ENCODE data around the gene GCNT1.
"Not testable (repeated sequence)": the region's sequence is repeated elsewhere in the genome, so short reads cannot be mapped to it uniquely, and the experiment has no call there.

The GCNT1 gene

DNA sequence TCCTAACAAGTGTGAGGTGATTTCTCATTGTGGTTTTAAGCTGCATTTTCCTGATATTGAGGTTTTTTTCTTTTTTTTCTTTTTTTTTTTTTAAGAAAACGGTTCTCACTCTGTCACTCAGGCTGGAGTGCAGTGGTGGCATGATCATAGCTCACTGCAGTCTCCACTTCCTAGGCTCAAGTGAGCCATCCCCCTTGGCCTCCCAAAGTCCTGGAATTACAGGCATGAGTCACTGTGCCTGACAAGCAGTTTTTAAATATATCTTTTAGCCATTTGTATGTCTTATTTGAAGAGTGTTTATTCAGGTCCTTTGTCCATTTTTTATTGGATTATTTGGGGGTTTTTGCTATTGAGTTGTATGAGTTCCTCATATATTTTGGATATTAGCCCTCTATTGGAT lies 53.8 kb downstream of the GCNT1 start:
- Histone ChIP-seq H3K27me3 (no peaks in the 10 kb centered on the region), H3K36me3 (no peaks in the 10 kb centered on the region), H3K4me2 (no peak overlapping the region), H3K4me3 (no peak overlapping the region), H3K4me1 (no peaks in the 10 kb centered on the region), H4K20me1 (no peaks in the 10 kb centered on the region), H3K9me3 (peaks cover 7% of the 10 kb centered on the region; the same call in 1 of the 2 replicates), H3K27ac (no peak overlapping the region), H3K9ac (no peak overlapping the region)
- TF ChIP-seq Cebpa-rat (IDR thresholded peaks at IDR 0.05) = no peak

DNA sequence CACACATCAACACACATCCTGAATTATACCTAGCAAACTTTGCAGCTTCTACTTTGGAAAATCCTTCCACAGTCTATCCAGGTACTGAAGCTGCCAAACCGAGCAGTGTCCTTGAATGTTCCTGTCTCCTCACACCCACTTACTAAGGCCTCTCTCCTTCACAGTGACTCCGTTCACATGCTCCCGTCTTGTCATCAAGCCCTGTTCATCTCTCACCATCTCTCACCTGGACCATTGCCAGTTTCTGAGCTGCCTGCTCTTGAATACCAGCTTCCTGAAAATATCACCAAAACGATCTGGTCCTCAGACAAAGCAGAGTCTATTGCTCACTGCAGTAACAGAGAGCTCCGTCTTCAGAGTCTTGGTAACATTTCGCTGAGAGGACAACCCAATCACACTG lies 57.4 kb downstream of the GCNT1 start:
- Histone ChIP-seq H3K27ac (no peak overlapping the region), H3K4me3 (no peak overlapping the region), H3K4me2 (no peak overlapping the region), H3K36me3 (no peaks in the 10 kb centered on the region), H3K9ac (no peak overlapping the region), H3K4me1 (no peaks in the 10 kb centered on the region), H3K9me3 (peaks cover 7% of the 10 kb centered on the region; the same call in 1 of the 2 replicates), H4K20me1 (no peaks in the 10 kb centered on the region), H3K27me3 (no peaks in the 10 kb centered on the region)
- TF ChIP-seq Cebpa-rat (IDR thresholded peaks at IDR 0.05) = no peak

DNA sequence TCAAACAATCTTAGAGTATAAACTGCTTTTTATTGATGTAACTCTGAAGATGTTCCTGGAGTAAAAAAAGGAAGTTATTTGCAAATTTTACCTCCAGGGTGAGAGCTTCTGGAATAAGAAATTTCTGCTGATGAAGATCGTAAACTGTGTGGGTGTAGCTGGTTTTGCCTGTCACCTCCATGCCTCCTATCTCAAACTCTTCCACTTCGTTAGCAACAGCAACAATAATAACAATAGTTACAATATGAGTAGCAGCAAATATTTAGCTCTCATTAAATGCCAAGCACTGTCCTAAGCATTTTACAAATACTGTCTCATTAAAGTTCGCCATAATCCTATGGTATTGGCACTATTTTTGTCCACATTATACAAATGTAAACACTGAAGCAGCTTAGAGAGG lies 57.9 kb downstream of the GCNT1 start:
- TF ChIP-seq Cebpa-rat (IDR thresholded peaks at IDR 0.05) = no peak
- no peaks in the 10 kb centered on the region for H4K20me1 ChIP-seq
- no peak overlapping the region for H3K9ac ChIP-seq
- no peak overlapping the region for H3K27ac ChIP-seq
- no peak overlapping the region for H3K4me3 ChIP-seq
- H3K4me2 ChIP-seq = no peak overlapping the region
- H3K36me3 ChIP-seq = no peaks in the 10 kb centered on the region
- H3K9me3 ChIP-seq = peaks cover 7% of the 10 kb centered on the region; the same call in 1 of the 2 replicates
- no peaks in the 10 kb centered on the region for H3K4me1 ChIP-seq
- H3K27me3 ChIP-seq = no peaks in the 10 kb centered on the region

- no peak overlapping the region for H3K4me3 ChIP-seq
- no peaks in the 10 kb centered on the region for H3K4me1 ChIP-seq
- no peak overlapping the region for H3K9ac ChIP-seq
- H3K36me3 ChIP-seq = no peaks in the 10 kb centered on the region
- H3K4me2 ChIP-seq = no peak overlapping the region
- H4K20me1 ChIP-seq = no peaks in the 10 kb centered on the region
- no peak for TF ChIP-seq Cebpa-rat (IDR thresholded peaks at IDR 0.05)
- no peaks in the 10 kb centered on the region for H3K27me3 ChIP-seq
- no peak overlapping the region for H3K27ac ChIP-seq
- 0 out of 2 replicates have a peak, but pooled peaks cover 7% of the 10 kb centered on the region for H3K9me3 ChIP-seq
Observed at GRCh38 chr9:76519075-76519835, 60.3 kb downstream of the GCNT1 start.

DNA sequence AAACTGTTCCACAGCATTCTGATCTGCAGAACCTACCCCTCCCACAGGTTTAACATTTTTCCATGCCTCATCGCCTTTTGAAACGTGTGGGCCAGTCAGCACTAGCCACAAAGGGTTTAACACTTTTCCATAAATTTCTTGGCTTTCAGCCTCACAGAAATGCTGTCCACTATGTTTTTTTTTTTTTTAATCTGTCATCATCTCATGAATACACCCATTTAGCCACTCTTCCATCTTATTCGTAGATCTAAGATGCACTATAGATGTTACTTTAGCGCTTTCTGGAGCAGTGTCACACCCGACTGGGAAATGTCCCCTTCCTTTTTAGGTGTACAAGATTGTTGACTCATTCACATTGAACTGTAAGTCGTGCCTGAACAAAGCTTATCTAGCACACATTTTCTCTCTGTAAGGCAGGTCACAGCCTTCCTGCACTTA lies 62.3 kb downstream of the GCNT1 start:
- Histone ChIP-seq H3K4me1 (peaks cover 10% of the 10 kb centered on the region; the same call in 1 of the 2 replicates), H3K9me3 (0 out of 2 replicates have a peak, but pooled peaks cover 7% of the 10 kb centered on the region), H3K4me2 (no peak overlapping the region), H3K27me3 (no peaks in the 10 kb centered on the region), H3K27ac (no peak overlapping the region), H3K9ac (no peak overlapping the region), H3K4me3 (no peak overlapping the region), H4K20me1 (no peaks in the 10 kb centered on the region), H3K36me3 (no peaks in the 10 kb centered on the region)
- no peak for TF ChIP-seq Cebpa-rat (IDR thresholded peaks at IDR 0.05)

DNA sequence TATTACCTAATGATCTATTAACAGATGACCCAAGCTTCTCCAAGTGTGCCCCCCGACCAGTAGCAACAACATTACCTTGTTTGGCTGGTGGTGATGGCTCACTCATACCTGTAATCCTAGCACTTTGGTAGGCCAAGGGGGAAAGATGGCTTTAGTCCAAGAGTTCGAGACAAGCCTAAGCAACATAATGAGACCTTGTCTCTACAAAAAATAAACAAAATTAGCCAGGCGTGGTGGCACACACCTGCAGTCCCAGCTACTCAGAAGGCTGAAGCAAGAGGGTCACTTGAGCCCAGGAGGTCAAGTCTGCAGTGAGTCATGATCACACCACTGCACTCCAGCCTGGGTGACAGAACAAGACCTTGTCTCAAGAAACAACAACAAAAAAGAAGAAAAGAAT lies 62.9 kb downstream of the GCNT1 start:
- Histone ChIP-seq H3K4me1 (peaks cover 10% of the 10 kb centered on the region; the same call in 1 of the 2 replicates), H4K20me1 (no peaks in the 10 kb centered on the region), H3K9me3 (0 out of 2 replicates have a peak, but pooled peaks cover 7% of the 10 kb centered on the region), H3K27me3 (no peaks in the 10 kb centered on the region), H3K4me3 (no peak overlapping the region), H3K36me3 (no peaks in the 10 kb centered on the region), H3K9ac (no peak overlapping the region), H3K27ac (no peak overlapping the region), H3K4me2 (no peak overlapping the region)
- no peak for TF ChIP-seq Cebpa-rat (IDR thresholded peaks at IDR 0.05)

DNA sequence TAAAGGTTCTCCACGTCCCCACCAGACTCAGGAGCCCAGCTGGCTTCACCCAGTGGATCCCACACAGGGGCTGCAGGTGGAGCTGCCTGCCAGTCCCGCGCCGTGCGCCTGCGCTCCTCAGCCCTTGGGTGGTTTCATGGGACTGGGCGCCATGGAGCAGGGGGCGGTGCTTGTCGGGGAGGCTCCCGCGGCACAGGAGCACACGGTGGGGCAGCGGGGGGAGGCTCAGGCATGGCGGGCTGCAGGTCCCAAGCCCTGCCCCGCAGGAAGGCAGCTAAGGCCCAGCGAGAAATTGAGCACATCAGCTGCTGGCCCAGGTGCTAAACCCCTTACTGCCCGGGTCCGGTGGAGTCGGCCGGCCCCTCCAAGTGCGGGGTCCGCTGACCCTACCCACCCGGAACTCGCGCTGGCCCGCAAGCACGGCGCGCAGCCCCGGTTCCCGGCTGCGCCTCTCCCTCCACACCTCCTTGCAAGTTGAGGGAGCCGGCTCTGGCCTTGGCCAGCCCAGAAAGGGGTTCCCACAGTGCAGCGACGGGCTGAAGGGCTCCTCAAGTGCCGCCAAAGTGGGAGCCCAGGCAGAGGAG lies 64.7 kb downstream of the GCNT1 start:
- H3K9ac ChIP-seq, H3K4me1 ChIP-seq, H3K27me3 ChIP-seq: not testable (repeated sequence)

GRCh38 chr9:76525196-76525595 lies 66.2 kb downstream of the GCNT1 start:
- no peak for TF ChIP-seq Cebpa-rat (IDR thresholded peaks at IDR 0.05)
- no peak overlapping the region for H3K9ac ChIP-seq
- H3K4me2 ChIP-seq = peak overlapping the region; percentile 24; the same call in 1 of the 2 replicates
- H3K4me1 ChIP-seq = peaks cover 10% of the 10 kb centered on the region; the same call in 1 of the 2 replicates
- no peaks in the 10 kb centered on the region for H3K27me3 ChIP-seq
- H4K20me1 ChIP-seq = no peaks in the 10 kb centered on the region
- H3K4me3 ChIP-seq = no peak overlapping the region
- H3K36me3 ChIP-seq = no peaks in the 10 kb centered on the region
- H3K9me3 ChIP-seq = peaks cover 23% of the 10 kb centered on the region
- no peak overlapping the region for H3K27ac ChIP-seq

More for the DNA sequence above, 64.7 kb downstream of the GCNT1 start:
- H3K36me3 ChIP-seq, H4K20me1 ChIP-seq, H3K4me2 ChIP-seq, H3K4me3 ChIP-seq, H3K27ac ChIP-seq: not testable (repeated sequence)
- H3K9me3 ChIP-seq = peaks cover 21% of the 10 kb centered on the region

GRCh38 chr9:76526026-76526425 lies 67.0 kb downstream of the GCNT1 start:
- Histone ChIP-seq H3K4me2 (no peak overlapping the region), H3K36me3 (no peaks in the 10 kb centered on the region), H3K9me3 (peaks cover 23% of the 10 kb centered on the region), H3K27me3 (no peaks in the 10 kb centered on the region), H3K4me3 (no peak overlapping the region), H3K27ac (no peak overlapping the region), H4K20me1 (no peaks in the 10 kb centered on the region), H3K4me1 (peaks cover 10% of the 10 kb centered on the region; the same call in 1 of the 2 replicates), H3K9ac (no peak overlapping the region)
- no peak for TF ChIP-seq Cebpa-rat (IDR thresholded peaks at IDR 0.05)

DNA sequence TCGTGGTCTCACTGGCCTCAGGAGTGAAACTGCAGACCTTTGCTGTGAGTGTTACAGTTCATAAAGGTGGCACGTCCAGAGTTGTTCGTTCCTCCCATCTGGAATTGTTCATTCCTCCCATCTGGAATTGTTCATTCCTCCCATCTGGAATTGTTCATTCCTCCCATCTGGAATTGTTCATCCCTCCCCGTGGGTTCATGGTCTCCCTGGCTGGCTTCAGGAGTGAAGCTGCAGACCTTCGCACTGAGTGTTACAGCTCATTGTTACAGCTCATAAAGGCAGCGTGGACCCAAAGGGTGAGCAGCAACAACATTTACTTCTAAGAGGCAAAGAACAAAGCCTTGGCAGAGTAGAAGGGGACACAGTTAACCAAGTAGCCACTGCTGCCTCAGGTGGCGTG lies 69.1 kb downstream of the GCNT1 start:
- no peaks in the 10 kb centered on the region for H4K20me1 ChIP-seq
- no peaks in the 10 kb centered on the region for H3K27me3 ChIP-seq
- no peak for TF ChIP-seq Cebpa-rat (IDR thresholded peaks at IDR 0.05)
- H3K9me3 ChIP-seq = peaks cover 22% of the 10 kb centered on the region
- H3K27ac ChIP-seq = no peak overlapping the region
- H3K4me3 ChIP-seq = no peak overlapping the region
- no peaks in the 10 kb centered on the region for H3K36me3 ChIP-seq
- H3K9ac ChIP-seq = no peak overlapping the region
- peaks cover 10% of the 10 kb centered on the region; the same call in 1 of the 2 replicates for H3K4me1 ChIP-seq
- no peak overlapping the region for H3K4me2 ChIP-seq

Measured in BLaER1 (cell line).